Medulla oblongata (tissue), 1 donor: ENCODE measurements around the gene OSBPL3.

Experiments
- DNase-seq: peaks from one replicate; pipeline ENCODE4 v3.0.0-alpha.2; 2015; ENCODE audit errors: extremely low spot score

The OSBPL3 gene

DNA sequence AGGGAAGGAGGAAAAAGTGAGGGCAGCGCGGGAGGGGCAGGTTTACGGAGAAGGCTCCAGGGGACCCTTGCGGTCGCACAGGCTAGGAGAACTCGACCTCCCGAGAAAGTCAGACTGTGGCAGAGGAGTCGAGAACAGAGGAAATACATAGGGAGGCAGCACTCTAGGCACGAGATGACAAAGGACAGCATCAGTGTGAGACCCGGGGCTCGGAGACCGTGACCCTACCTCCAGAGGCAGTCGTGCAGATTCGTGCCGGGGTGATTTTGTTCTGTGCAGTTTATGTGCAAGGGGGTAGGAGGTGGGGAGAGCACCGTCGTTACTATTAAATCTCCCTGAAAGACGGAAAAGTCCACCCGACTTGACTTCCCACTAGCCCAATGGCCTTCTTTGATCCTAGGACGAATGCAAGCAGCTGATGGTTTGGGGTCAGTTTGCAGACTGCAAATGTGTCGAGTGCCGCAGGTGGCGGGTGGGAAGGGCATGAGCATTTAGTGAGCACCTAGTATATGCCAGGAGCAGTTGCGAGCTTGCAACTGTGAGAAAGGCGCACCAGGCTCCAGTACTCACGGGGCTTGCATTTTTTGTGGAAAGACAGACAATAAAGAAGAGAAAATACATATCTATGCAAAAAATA is 674 bp upstream of the OSBPL3 start:
- DNase-seq = peak; percentile 50

DNA sequence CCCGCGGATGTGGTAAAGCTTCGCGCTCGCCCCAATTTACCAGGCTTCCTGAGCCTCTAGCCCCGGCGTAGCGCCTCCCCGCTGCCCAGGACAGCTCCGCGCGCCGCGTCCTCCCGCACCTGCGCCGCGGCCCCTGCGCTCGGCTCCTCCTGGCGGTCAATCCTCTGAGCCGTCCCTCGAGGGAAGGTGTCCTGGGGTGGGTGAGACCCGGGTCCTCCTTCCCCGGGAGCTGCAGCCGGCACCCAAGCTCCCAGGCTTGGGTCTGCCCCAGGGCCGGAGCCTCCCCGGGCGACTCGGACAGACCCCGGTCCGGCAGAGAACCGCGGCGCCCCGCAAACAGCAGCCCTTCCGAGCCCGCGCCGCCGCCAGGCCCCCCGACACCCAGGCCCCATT is 512 bp downstream of the OSBPL3 start:
- peak; percentile 52 for DNase-seq

DNA sequence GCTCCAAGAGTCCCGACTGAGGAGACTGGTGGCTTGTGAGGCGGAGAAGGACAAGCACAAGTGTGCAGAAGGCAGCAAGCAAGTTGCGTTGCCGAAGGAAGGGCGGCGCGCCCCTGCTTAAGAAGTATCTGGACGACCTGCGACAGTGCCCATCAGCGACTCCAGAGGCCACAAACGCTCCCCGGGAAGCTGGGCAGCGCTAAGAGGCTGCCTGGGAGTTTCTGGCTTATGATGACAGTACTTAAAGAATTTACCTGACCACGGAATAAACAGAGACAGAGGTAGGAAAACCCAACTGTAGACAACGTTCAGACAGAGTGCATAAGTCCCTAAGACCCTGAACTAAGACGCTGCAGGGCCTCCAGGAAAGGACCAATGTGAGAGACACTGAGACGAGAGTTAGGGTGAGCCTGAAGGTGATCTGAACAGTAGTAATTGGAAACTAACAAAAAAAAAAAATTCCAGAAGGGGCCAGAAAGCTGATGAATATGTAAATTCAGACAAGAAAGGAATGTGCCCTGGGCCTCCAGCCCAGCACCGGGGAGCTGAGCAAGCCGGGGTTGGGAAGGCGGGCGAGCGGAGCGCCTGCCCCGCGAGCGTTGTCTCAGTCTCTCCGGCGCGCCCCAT is 1.0 kb downstream of the OSBPL3 start:
- no peak for DNase-seq

DNA sequence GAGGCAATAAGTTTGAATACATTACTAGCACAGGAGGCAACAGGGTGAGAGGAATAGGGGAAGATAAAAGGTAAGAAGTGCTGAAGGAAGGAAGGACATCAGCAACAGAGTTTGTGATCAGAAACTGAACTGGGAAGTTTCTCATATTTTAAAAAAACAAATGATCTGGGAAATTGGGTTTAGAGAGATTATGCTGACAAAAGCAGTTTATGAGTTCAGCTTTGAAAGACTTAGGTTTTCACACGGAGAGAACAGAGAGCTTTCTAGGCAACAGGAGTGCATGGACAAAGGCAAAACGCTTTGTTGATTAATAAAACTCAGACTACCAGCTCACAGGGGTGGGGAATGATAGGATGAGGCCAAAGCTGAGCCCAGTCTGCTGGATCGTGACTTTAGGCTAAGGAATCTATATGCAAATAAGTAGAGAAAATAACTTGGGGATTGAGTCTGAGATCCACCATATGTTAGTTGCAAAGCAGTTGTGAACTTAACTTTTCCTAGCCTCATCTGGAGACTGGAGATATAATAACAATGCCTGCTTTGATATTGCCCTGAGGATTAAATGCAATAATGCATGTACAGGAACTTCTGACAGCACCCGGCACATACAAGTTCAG is 4.2 kb downstream of the OSBPL3 start:
- DNase-seq = no peak

DNA sequence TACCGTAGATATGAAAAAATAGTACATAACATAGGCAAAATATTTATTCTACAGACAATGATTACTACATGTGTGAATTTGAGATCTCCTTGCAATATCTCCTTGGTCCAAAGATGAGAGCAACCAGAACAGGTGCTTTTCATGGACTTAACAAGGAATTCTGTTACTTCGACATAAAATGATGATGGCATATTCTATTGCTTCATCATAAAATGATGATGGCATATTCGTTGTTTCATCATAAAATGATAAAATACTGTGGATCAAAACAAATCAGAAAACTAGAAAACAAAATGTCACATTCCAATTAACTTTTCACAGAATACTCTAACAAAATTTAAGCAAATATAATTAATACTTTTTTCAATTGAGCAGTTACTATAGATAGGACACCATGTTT is 4.8 kb downstream of the OSBPL3 start:
- no peak for DNase-seq

DNA sequence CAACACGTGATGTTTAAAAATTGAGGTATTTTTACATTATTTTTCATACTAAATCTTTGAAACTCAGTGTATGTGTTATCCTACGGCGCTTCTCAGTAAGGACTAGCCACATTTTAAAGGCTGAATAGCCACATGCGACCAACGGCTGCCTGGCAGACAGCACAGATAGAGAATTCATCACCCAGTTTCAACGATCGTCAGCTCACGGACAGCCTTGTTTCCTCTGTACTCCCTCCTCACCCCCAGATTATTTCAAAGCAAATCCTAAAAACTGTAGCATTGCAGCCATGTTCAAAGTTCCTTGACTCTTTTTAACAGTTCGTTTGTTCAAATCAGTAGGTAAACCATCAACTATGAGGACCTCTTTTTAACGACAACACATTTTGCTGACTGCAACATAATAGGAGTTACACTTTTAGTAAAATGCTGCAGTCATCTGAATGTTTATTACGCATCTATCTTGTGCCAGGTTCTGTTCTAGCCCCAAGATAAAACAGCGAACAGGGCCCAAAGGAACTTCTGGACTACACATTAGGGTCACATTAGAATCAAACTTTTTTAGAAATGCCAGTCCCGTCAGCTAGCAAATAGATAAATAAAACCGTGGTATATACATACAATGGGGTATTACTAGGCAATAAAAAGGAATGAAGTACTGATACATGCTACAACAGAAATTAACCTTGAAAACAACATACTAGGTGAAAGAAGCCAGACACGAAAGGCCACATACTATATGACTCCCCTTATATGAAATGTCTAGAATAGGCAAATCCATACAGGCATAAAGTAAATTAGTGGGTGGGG is 5.7 kb downstream of the OSBPL3 start:
- no peak for DNase-seq

DNA sequence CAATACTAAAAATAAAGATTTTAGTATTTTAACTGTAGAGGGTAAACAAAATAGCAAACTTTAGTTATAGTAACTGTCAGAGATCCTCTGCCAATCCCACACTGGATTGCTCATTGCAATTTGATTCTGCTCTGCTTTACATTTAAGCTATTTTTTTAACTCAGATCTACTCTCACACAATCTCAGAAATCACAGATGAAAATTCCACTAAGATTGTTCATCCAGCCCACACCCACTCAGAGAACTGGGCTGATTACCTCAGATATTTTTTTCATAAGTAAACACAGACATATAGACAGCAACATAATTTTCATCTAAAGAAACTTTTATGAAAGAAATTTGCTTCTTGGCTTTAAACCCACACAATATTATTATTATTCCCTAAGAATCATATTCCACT is 7.0 kb downstream of the OSBPL3 start:
- DNase-seq = no peak

DNA sequence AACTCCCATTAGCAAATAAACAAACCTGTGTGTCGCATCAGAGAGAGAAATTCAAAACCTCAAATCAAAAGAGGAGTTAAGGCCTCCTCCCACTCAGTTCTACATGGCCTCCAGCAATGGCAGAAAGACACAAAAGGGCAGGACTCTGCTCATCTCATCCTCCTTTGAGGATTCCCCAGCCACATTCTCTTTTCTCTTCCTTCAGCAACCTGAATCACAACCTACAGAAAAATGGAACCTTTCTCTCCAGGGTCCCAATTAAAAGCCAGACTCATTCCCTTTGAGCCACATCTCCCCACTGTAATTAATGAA is 7.9 kb downstream of the OSBPL3 start:
- DNase-seq = no peak

DNA sequence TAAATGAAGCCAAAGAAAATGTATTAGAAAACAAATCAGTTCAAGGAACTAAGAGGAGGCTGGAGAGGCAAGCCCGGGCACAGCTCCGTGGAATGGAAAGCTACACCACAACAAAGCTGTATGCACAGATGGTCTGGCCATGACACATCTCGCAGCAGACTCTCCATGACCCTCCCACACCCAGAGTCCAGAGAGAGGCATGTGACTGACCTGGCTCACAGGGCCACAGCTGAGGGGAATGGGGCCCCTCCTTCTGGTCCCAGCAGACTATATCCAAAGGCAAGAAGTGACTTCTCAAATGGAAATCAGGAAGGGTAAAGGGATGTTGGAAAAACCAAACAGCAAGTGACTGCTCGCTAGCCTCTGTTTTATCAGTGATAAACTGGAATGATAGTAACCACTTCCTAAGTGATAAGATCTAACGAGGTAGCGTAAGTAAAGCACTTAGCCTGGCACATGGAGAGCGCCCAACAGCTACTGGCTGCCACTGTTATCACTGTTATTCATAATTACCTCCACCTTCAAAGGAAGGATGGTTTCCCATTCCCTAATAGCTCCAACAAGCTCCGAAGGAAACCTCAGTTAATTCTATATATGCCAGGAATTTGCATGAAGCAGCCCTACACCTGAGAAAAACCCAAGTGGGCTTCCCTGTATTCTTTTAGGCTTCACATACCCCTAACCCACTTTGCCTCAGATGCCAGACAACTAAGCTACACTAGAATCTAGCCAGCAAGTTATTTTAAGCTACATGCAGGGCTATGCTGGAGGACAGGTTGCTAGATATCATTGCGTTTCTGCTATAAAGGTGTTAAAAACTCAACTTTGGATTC is 8.4 kb downstream of the OSBPL3 start:
- no peak for DNase-seq

DNA sequence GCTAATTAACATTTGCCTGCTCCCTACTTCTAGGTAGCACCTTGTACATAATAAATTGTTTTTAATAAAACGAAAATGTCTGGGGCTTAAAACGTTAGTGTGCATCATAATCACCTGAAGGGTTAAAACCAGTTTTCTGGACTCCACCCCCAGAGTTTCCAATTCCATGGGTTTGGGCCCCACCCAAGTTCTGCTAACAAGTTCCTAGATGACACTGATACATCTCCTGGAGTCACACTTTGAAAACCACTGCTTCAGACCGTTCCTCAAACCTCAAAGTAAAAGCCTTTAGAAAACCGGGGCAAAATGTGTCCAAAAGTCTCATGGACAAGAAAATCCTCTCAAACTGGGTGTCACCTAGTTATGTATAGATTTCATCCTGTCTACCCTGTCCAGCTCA is 9.3 kb downstream of the OSBPL3 start:
- DNase-seq = no peak

DNA sequence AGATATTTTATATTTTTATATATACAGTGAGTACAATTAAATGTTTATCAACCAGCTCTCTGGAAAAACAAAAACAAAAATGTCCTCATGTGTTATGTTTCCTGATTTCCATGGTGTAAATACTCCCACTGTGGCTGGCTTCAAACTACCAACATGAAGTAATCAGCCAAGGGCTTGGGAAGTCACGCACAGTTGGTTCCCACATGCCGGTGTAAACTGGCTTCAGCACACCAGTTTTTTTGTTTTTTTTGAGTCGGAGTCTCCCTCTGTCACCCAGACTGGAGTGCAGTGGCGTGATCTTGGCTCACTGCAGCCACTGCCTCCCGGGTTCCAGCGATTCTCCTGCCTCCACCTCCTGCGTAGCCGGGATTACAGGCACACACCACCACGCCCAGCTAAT is 11.8 kb downstream of the OSBPL3 start:
- no peak for DNase-seq

DNA sequence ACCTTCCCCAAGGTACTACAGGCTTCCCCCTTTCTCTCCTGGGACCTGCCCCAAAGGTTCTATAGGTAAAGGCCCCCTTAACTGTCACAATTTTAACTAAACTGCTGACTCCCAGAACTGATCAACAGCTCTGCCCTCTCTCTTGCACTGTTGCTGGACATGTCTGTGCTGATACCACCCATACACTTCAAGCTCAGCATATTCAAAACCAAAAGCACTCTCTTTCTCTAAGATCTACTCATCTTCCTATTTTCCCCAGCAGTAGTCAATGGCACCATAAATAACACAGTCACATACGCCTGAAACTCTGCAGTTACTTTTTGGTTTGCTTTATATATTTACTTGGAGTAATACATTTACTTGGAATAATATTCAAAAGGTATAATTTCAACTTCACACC is 12.3 kb downstream of the OSBPL3 start:
- DNase-seq = no peak

DNA sequence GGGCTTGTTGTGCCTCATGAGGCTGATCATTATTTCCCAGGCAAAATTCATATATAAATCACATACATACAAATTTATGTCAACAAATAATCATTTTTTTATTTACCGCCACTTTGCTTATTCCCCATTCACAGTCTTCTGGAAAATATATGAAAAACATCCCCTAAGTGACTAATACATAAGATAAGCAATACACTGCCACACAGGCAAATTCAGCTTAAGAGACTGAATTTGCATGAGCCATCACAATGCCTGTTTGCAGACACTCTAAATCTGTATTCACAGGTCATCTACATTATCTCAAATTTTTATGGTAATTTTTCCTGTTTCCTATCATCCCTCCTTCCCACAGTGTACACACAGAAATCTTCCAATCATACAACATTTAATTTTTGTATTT is 13.2 kb downstream of the OSBPL3 start:
- DNase-seq = no peak

DNA sequence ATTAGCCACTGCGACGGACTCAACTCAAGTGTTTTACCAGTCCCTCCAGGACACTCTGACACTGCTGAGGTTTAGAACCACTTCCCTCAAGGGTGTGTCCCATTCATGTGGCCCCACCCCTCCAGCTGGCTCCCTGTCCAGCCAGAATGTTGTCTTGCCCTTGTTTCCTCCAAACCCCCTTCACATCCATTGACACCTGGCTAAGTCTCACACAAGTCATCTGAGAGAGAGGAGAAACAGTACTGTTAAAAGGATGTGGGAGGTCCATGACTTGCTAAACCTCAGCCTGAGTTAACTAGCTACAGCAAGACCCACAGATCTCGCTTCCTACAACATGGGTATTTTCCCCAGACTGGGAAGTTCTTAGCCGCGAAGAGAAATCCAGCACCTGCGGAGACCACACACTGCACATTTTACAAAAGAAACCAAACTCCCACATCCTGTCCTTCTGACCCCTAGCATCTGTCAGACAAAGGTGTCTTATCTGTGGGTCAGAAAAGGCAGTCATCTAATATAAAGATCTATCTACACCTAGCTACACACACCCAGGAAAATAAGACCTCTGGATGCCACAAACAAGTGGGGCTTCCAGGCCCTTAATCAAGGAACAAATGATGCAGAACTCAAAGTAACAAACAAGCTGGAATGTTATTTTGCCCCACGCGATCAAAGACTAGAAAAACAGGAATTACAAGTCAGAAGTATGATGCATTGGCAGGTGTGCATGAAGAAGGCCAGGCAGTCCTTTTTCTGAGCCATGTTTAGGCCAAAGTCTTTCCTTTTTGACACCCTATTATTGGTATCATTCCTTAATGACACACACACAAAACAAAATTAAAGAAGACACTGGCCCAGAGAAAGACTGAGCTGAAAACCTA is 13.9 kb downstream of the OSBPL3 start:
- DNase-seq = peak; percentile 30

DNA sequence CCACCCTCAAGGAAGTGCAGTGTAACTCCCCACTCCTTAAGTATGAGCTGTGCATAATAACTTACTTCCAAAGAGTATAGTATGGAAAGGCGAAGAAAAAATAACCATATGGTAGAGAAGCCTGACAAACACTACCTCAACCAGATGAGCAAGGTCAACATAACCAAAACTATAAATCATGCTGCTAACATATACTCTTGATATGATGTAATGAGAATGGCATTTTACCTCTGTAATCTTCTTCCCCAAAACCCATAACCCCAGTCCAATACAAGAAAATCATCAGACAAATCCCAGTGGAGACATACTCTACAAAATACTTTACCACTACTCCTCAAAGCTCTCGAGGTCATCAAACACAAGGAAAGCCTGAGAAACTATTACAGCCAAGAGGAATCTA is 15.8 kb downstream of the OSBPL3 start:
- no peak for DNase-seq

DNA sequence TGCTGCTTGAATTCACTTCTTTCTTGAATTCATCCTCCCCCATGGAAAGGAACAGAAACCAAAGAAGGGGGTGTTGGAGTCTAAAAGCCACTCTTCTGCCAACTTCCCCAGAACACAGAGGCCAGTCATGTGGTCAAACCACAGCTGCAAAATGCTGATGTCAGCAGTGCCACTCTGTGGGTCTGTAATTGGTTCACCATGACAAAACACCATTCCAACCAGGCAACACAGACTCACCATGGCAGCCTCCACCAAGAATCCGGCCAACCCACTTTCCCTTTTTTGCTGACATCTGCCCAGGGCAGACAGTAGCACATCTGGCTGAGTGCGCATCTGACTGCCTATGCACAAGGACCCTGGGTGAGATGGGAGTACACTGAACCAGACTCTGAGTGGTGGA is 16.8 kb downstream of the OSBPL3 start:
- peak; percentile 96 for DNase-seq

DNA sequence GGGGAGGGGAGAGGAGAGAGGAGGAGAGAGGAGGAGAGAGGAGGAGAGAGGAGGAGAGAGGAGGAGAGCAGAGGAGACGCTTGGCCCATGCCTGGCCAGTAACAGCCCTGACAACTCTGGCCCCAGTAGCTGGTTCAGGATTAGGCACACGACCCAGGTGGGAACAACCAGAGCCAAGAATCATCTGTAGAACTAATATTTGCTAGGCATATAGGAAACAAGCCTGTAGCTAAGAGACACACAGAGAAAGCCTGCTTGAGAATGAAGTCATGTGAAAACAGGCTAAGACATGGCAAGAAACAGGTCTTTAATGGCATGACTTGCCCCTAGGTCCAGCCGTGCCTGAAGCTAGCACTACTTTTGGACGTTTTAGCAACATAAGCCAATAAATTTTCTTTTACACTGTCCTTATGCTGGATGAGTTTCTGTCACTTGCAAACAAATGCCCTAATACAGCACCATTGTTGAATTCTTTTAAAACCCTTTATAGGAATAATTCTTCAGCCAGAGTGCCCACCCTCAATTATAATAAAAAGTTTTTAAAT is 17.5 kb downstream of the OSBPL3 start:
- peak; percentile 20 for DNase-seq

DNA sequence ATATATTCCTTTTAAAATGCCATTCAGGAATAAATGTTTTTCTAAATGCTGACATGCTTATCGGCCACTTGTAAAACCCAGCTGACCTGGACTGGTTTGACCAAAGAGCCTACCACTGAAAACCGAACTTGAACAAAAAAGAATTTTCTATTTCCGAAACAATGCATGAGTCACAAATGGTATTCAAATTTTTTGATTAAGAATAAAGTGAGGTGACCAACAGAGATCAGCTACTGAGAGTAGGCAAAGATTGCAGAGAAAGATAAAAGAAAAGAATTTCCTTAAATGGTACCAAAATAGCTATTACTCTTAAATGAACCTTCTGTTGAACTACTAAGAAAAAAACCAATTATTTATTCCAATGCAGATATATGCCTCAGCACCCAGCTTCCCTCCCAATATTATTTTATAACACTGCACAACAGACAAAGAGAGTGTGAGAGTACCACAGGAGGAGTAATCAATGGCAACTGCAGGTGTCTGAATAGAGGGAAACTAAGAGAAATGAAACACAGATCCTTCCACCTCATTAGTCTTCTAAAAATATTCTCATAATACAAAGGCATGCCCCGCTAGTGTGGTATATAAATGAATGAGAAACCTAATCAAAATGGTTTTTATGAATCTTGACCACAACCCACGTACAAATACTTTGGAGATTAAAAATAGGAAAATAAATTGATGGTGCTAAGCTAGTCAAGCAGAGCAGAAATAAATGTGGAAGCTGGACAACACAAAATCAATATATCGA is 20.1 kb downstream of the OSBPL3 start:
- no peak for DNase-seq

DNA sequence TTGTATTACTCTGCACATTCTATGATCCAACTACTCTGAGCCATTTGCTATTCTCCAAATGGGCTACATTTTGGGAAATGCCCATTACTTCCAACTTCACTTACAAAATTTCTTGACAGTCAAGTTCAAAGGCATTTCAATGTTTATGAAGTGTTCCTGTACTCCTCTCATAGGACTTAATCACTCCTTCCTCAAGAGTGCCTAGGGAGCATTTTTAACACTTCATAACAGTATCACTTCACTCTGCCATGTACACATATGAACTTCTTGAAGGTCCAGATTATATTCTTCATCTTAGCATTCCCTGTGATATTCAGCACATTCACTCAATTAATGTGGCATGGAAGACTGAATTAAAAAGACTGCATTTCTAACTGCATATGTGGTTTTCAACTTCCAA is 21.6 kb downstream of the OSBPL3 start:
- DNase-seq = no peak

DNA sequence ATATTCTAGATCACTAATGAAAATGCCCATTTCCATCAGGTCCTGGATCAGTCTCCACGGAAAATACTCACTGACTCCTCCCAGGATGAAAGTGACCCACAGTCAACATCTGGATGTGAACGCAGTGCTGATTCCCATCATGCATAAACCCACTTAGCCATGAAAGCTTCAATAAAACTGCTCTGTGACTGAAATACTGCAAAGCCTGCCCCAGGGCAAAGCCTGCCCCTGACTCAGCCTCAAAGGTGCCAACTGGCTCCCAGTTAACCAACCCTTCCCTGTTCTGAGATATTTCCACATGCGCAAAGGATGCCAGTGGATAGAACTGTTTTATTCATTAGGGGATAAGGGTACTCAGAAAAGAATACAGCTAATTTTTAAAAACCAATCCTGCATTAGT is 24.0 kb downstream of the OSBPL3 start:
- DNase-seq = no peak
